BLaER1 (cell line): ENCODE results near the gene ASB17.
"Not testable (repeated sequence)": the region's sequence is repeated elsewhere in the genome, so short reads cannot be mapped to it uniquely, and the experiment has no call there.

ENCODE experiments used
- H3K27ac ChIP-seq: shearing (Covaris generic); formaldehyde crosslinking; 2 replicates; pipeline ENCODE4 v1.8.1; 2022
- H3K27me3 ChIP-seq: shearing (Covaris generic); formaldehyde crosslinking; 2 replicates; pipeline ENCODE4 v1.8.1; 2022
- H3K36me3 ChIP-seq: shearing (Covaris generic); formaldehyde crosslinking; 2 replicates; pipeline ENCODE4 v1.8.1; 2022
- H3K4me1 ChIP-seq: shearing (Covaris generic); formaldehyde crosslinking; 2 replicates; pipeline ENCODE4 v1.8.1; 2022
- H3K4me2 ChIP-seq: shearing (Covaris generic); formaldehyde crosslinking; 2 replicates; pipeline ENCODE4 v1.8.1; 2022
- H3K4me3 ChIP-seq: shearing (Covaris generic); formaldehyde crosslinking; 2 replicates; pipeline ENCODE4 v1.8.1; 2022
- H3K9ac ChIP-seq: shearing (Covaris generic); formaldehyde crosslinking; 2 replicates; pipeline ENCODE4 v1.8.1; 2022
- H3K9me3 ChIP-seq: shearing (Covaris generic); formaldehyde crosslinking; 2 replicates; pipeline ENCODE4 v1.8.1; 2022
- H4K20me1 ChIP-seq: shearing (Covaris generic); formaldehyde crosslinking; 2 replicates; pipeline ENCODE4 v1.8.1; 2022
- Cebpa-rat ChIP-seq: shearing (Covaris generic); IDR thresholded peaks from 2 replicates; pipeline ENCODE4 v1.8.1; 2022

Gene ASB17

GRCh38 chr1:75952016-75952415 is 19.8 kb upstream of the ASB17 start:
- TF ChIP-seq Cebpa-rat = no peak
- Histone ChIP-seq H4K20me1 (no peaks in the 10 kb centered on the region), H3K4me2 (no peak overlapping the region)

GRCh38 chr1:75950176-75950575 is 18.0 kb upstream of the ASB17 start:
- Histone ChIP-seq H3K4me2 (no peak overlapping the region), H3K9ac (no peak overlapping the region), H3K36me3 (no peaks in the 10 kb centered on the region), H3K4me3 (no peak overlapping the region), H3K27ac (no peak overlapping the region), H3K4me1 (no peaks in the 10 kb centered on the region), H3K9me3 (peaks cover 10% of the 10 kb centered on the region), H3K27me3 (no peaks in the 10 kb centered on the region), H4K20me1 (no peaks in the 10 kb centered on the region)
- TF ChIP-seq Cebpa-rat = no peak

More at GRCh38 chr1:75952016-75952415, 19.8 kb upstream of the ASB17 start:
- Histone ChIP-seq H3K4me3 (no peak overlapping the region), H3K9me3 (0 out of 2 replicates have a peak, but pooled peaks cover under 1% of the 10 kb centered on the region), H3K36me3 (no peaks in the 10 kb centered on the region), H3K27me3 (no peaks in the 10 kb centered on the region), H3K27ac (no peak overlapping the region), H3K4me1 (no peaks in the 10 kb centered on the region), H3K9ac (no peak overlapping the region)

- peak overlapping the region; percentile 5; the same call in 1 of the 2 replicates for H3K4me2 ChIP-seq
- not testable (repeated sequence) for H4K20me1 ChIP-seq, H3K9ac ChIP-seq, H3K4me1 ChIP-seq, H3K27me3 ChIP-seq, H3K4me3 ChIP-seq, H3K36me3 ChIP-seq, H3K27ac ChIP-seq
- peaks cover 20% of the 10 kb centered on the region for H3K9me3 ChIP-seq
Measured at GRCh38 chr1:75943037-75943436, 10.8 kb upstream of the ASB17 start.

GRCh38 chr1:75937034-75937433 is 4.8 kb upstream of the ASB17 start:
- Histone ChIP-seq H3K27me3 (no peaks in the 10 kb centered on the region), H3K9ac (no peak overlapping the region), H3K27ac (no peak overlapping the region), H4K20me1 (no peaks in the 10 kb centered on the region), H3K36me3 (no peaks in the 10 kb centered on the region), H3K4me2 (no peak overlapping the region), H3K4me3 (no peak overlapping the region), H3K9me3 (no peaks in the 10 kb centered on the region), H3K4me1 (no peaks in the 10 kb centered on the region)
- no peak for TF ChIP-seq Cebpa-rat

GRCh38 chr1:75922698-75923097 is 9.5 kb downstream of the ASB17 start:
- Histone ChIP-seq H3K27ac (no peak overlapping the region), H3K9ac (no peak overlapping the region)
- TF ChIP-seq Cebpa-rat = no peak

GRCh38 chr1:75916834-75917233 is 15.4 kb downstream of the ASB17 start:
- Histone ChIP-seq H3K9me3 (no peaks in the 10 kb centered on the region), H3K4me2 (no peak overlapping the region), H4K20me1 (no peaks in the 10 kb centered on the region), H3K9ac (no peak overlapping the region), H3K27ac (no peak overlapping the region), H3K4me3 (no peak overlapping the region), H3K27me3 (no peaks in the 10 kb centered on the region; the same call in 1 of the 2 replicates), H3K4me1 (no peaks in the 10 kb centered on the region), H3K36me3 (no peaks in the 10 kb centered on the region)
- TF ChIP-seq Cebpa-rat = no peak

More at GRCh38 chr1:75922698-75923097, 9.5 kb downstream of the ASB17 start:
- Histone ChIP-seq H3K36me3 (no peaks in the 10 kb centered on the region), H3K27me3 (no peaks in the 10 kb centered on the region), H4K20me1 (no peaks in the 10 kb centered on the region), H3K4me3 (no peak overlapping the region), H3K9me3 (no peaks in the 10 kb centered on the region), H3K4me1 (no peaks in the 10 kb centered on the region), H3K4me2 (no peak overlapping the region)

GRCh38 chr1:75908717-75909152 is 23.5 kb downstream of the ASB17 start:
- TF ChIP-seq Cebpa-rat = no peak
- H3K9ac ChIP-seq = no peak overlapping the region
- H3K4me2 ChIP-seq = no peak overlapping the region
- peaks cover 11% of the 10 kb centered on the region for H3K9me3 ChIP-seq
- no peak overlapping the region for H3K27ac ChIP-seq
- H3K4me3 ChIP-seq = no peak overlapping the region
- no peaks in the 10 kb centered on the region for H3K36me3 ChIP-seq
- no peaks in the 10 kb centered on the region for H3K4me1 ChIP-seq
- H4K20me1 ChIP-seq = no peaks in the 10 kb centered on the region
- H3K27me3 ChIP-seq = no peaks in the 10 kb centered on the region; the same call in 1 of the 2 replicates

GRCh38 chr1:75901371-75901770 is 30.8 kb downstream of the ASB17 start:
- H3K27ac ChIP-seq = no peak overlapping the region
- H3K4me1 ChIP-seq = no peaks in the 10 kb centered on the region
- H3K27me3 ChIP-seq = no peaks in the 10 kb centered on the region
- TF ChIP-seq Cebpa-rat = no peak
- H3K36me3 ChIP-seq = no peaks in the 10 kb centered on the region
- H3K4me2 ChIP-seq = no peak overlapping the region
- no peaks in the 10 kb centered on the region for H3K9me3 ChIP-seq
- no peaks in the 10 kb centered on the region for H4K20me1 ChIP-seq
- no peak overlapping the region for H3K4me3 ChIP-seq
- no peak overlapping the region for H3K9ac ChIP-seq

GRCh38 chr1:75884437-75884836 is 47.8 kb downstream of the ASB17 start:
- no peaks in the 10 kb centered on the region for H3K9me3 ChIP-seq
- no peak overlapping the region for H3K27ac ChIP-seq
- H3K9ac ChIP-seq = no peak overlapping the region
- no peaks in the 10 kb centered on the region for H3K27me3 ChIP-seq
- H3K4me3 ChIP-seq = no peak overlapping the region
- no peak for TF ChIP-seq Cebpa-rat
- no peaks in the 10 kb centered on the region for H4K20me1 ChIP-seq
- no peaks in the 10 kb centered on the region for H3K36me3 ChIP-seq
- no peak overlapping the region for H3K4me2 ChIP-seq
- no peaks in the 10 kb centered on the region for H3K4me1 ChIP-seq

- Histone ChIP-seq H3K9me3 (no peaks in the 10 kb centered on the region), H3K27ac (no peak overlapping the region), H3K4me3 (no peak overlapping the region), H3K4me2 (no peak overlapping the region), H3K9ac (no peak overlapping the region), H3K4me1 (no peaks in the 10 kb centered on the region), H3K36me3 (no peaks in the 10 kb centered on the region), H3K27me3 (no peaks in the 10 kb centered on the region), H4K20me1 (no peaks in the 10 kb centered on the region)
- no peak for TF ChIP-seq Cebpa-rat
Measured at GRCh38 chr1:75879985-75880384, 52.2 kb downstream of the ASB17 start.

GRCh38 chr1:75870951-75871350 is 61.3 kb downstream of the ASB17 start:
- Histone ChIP-seq H3K36me3 (no peaks in the 10 kb centered on the region), H3K27ac (no peak overlapping the region), H3K9me3 (peaks cover 13% of the 10 kb centered on the region), H4K20me1 (no peaks in the 10 kb centered on the region), H3K27me3 (no peaks in the 10 kb centered on the region), H3K9ac (no peak overlapping the region), H3K4me3 (no peak overlapping the region), H3K4me1 (no peaks in the 10 kb centered on the region), H3K4me2 (no peak overlapping the region)
- TF ChIP-seq Cebpa-rat = no peak
